HCT116 (cell line): Measurements from ENCODE around the gene SMOC1. TPM values are rescaled to one million over a fixed set of nuclear protein-coding genes. Genes with fewer than 3 reads are reported as not detected.

ENCODE experiments used
- ATAC-seq: fragments of 200-7000 bp; cut with Tn5 transposase; 2 replicates; pipeline ENCODE4 v1.9.1; 2020; ENCODE audit warnings: mild to moderate bottlenecking, moderate library complexity
- BruUV-seq: library from RNA; stranded (reverse); fragments of 400-500 nt; replicated peaks from 2 replicates; lab custom pipeline; 2021; lab: Mats Ljungman, UMichigan
- CTCF ChIA-PET: fragments of 300-600 bp; sonication (Branson Sonifier 250); formaldehyde crosslinking; loops from one replicate; lab custom pipeline; 2021; ENCODE audit warnings: antibody characterized with exemption; lab: Charles Lee
- POLR2A ChIA-PET: fragments of 300-600, 350-600 bp; sonication (Branson Sonifier 250); formaldehyde crosslinking; loops from one replicate; lab custom pipeline; 2021; ENCODE audit warnings: antibody characterized with exemption; lab: Charles Lee
- RAD21 ChIA-PET, 2 experiments: fragments of 300-600 bp; sonication (Branson Sonifier 250); formaldehyde crosslinking; loops; one replicate each; lab custom pipeline; 2023; ENCODE audit warnings: low total read pairs in 2 of 2; ENCODE audit not compliant: uncharacterized antibody in 2 of 2, unreplicated experiment in 2 of 2, low non-redundant PET in 1 of 2; lab: Charles Lee
- DNase-seq: peaks from one replicate; pipeline ENCODE4 v3.0.0-alpha.2; 2010; ENCODE audit warnings: low read depth, low spot score
- H2AFZ ChIP-seq: fragments of 200-600 bp; shearing (Covaris generic), sonication (generic); 2 replicates; pipeline ENCODE4 v1.6.1; 2017; ENCODE audit warnings: low read depth, mixed run types, mixed read lengths, antibody characterized with exemption, low read length; ENCODE audit not compliant: poor library complexity, severe bottlenecking
- H3K27ac ChIP-seq: 2 replicates; pipeline ENCODE4 v1.5.1; 2012; ENCODE audit warnings: low read depth, low read length
- H3K27me3 ChIP-seq: fragments of 200-600 bp; sonication (generic); 2 replicates; pipeline ENCODE4 v1.6.1; 2016; ENCODE audit warnings: mixed run types, low read length, mixed read lengths; ENCODE audit not compliant: insufficient read depth
- H3K36me3 ChIP-seq, 2 experiments: fragments of 200-500 bp in 1 of 2; fragments of 200-600 bp in 1 of 2; sonication (Bioruptor generic) in 1 of 2; sonication (generic) in 1 of 2; 2 replicates each; pipeline versions ENCODE4 v1.5.1 to v1.6.1; 2014 to 2016; ENCODE audit warnings: low read length in 2 of 2, inconsistent platforms in 1 of 2, mixed read lengths in 1 of 2, mixed run types in 1 of 2; ENCODE audit not compliant: insufficient read depth in 2 of 2, control insufficient read depth in 1 of 2
- H3K4me1 ChIP-seq, 2 experiments: fragments of 200-600 bp in 1 of 2; sonication (generic) in 1 of 2; 2 replicates each; pipeline versions ENCODE4 v1.5.1 to v1.6.1; 2012 to 2017; ENCODE audit warnings: low read length in 2 of 2, inconsistent platforms in 1 of 2, mild to moderate bottlenecking in 1 of 2, mixed read lengths in 1 of 2, mixed run types in 1 of 2, moderate library complexity in 1 of 2; ENCODE audit not compliant: insufficient read depth in 2 of 2, control insufficient read depth in 1 of 2
- H3K4me2 ChIP-seq: fragments of 200-600 bp; sonication (generic); 2 replicates; pipeline ENCODE4 v1.6.1; 2017; ENCODE audit warnings: mixed run types, low read length, mixed read lengths
- H3K4me3 ChIP-seq, 2 experiments: fragments of 200-600 bp in 1 of 2; sonication (generic) in 1 of 2; replicated peaks in 1 of 2; 2 replicates each; pipeline ENCODE4 v1.5.1; 2011 to 2016; ENCODE audit warnings: low read length in 2 of 2, control low read depth in 1 of 2, low read depth in 1 of 2, mild to moderate bottlenecking in 1 of 2, mixed read lengths in 1 of 2, mixed run types in 1 of 2
- H3K79me2 ChIP-seq: fragments of 200-600 bp; sonication (generic); 2 replicates; pipeline ENCODE4 v1.6.1; 2017; ENCODE audit warnings: mild to moderate bottlenecking, mixed run types, low read length, moderate library complexity, mixed read lengths; ENCODE audit not compliant: insufficient read depth
- H3K9ac ChIP-seq: fragments of 200-600 bp; sonication (generic); 2 replicates; pipeline ENCODE4 v1.6.1; 2016; ENCODE audit warnings: low read length, mixed read lengths
- H3K9me2 ChIP-seq: fragments of 200-600 bp; sonication (generic), shearing (Covaris generic); 2 replicates; pipeline ENCODE4 v1.6.1; 2017; ENCODE audit warnings: mixed run types, mild to moderate bottlenecking, moderate library complexity; ENCODE audit not compliant: insufficient read depth
- H3K9me3 ChIP-seq, 2 experiments: fragments of 200-500 bp in 1 of 2; fragments of 200-600 bp in 1 of 2; sonication (Bioruptor generic) in 1 of 2; sonication (generic) in 1 of 2; 2 replicates each; pipeline ENCODE4 v1.6.1; 2014 to 2017; ENCODE audit warnings: low read length in 2 of 2, mixed read lengths in 2 of 2, inconsistent platforms in 1 of 2, low read depth in 1 of 2, mild to moderate bottlenecking in 1 of 2, mixed run types in 1 of 2, moderate library complexity in 1 of 2; ENCODE audit not compliant: control insufficient read depth in 1 of 2, insufficient read depth in 1 of 2
- H4K20me1 ChIP-seq: fragments of 200-600 bp; sonication (generic), shearing (Covaris generic); 2 replicates; pipeline ENCODE4 v1.6.1; 2017; ENCODE audit warnings: mixed run types, mild to moderate bottlenecking, moderate library complexity; ENCODE audit not compliant: insufficient read depth
- ATF3 ChIP-seq: IDR thresholded peaks from 2 replicates; pipeline ENCODE4 v1.6.1; 2012
- CEBPB ChIP-seq: IDR thresholded peaks from 2 replicates; pipeline ENCODE4 v1.6.1; 2012; ENCODE audit warnings: low read depth
- ELF1 ChIP-seq: IDR thresholded peaks from 2 replicates; pipeline ENCODE4 v1.6.1; 2012; ENCODE audit warnings: low read depth, borderline replicate concordance
- EZH2 ChIP-seq: fragments of 200-600 bp; sonication (generic); IDR thresholded peaks from 2 replicates; pipeline ENCODE4 v1.6.1; 2017; ENCODE audit warnings: antibody characterized with exemption, mixed run types
- EZH2phosphoT487 ChIP-seq: fragments of 200-600 bp; IDR thresholded peaks from 2 replicates; pipeline ENCODE4 v1.6.1; 2018; ENCODE audit warnings: antibody characterized with exemption, borderline replicate concordance
- POLR2A ChIP-seq: IDR thresholded peaks from 2 replicates; pipeline ENCODE4 v1.7.0; 2011; ENCODE audit warnings: borderline replicate concordance; ENCODE audit not compliant: insufficient read depth, insufficient read length; ENCODE audit errors: extremely low read depth
- POLR2AphosphoS5 ChIP-seq: IDR thresholded peaks from 2 replicates; pipeline ENCODE4 v1.6.1; 2011; ENCODE audit warnings: mild to moderate bottlenecking, low read depth, low read length, moderate library complexity
- REST ChIP-seq: IDR thresholded peaks from 2 replicates; pipeline ENCODE4 v1.6.1; 2012; ENCODE audit warnings: low read depth
- SIN3A ChIP-seq: IDR thresholded peaks from 2 replicates; pipeline ENCODE4 v1.6.1; 2012; ENCODE audit warnings: low read depth
- SP1 ChIP-seq: IDR thresholded peaks from 2 replicates; pipeline ENCODE4 v1.6.1; 2012; ENCODE audit warnings: low read depth
- TCF7L2 ChIP-seq: IDR thresholded peaks from 2 replicates; pipeline ENCODE4 v1.7.0; 2011; ENCODE audit warnings: borderline replicate concordance, inconsistent platforms; ENCODE audit not compliant: insufficient read depth, insufficient read length; ENCODE audit errors: extremely low read depth
- YY1 ChIP-seq: IDR thresholded peaks from 2 replicates; pipeline ENCODE4 v1.6.1; 2011; ENCODE audit warnings: low read length, low read depth, moderate library complexity, mild to moderate bottlenecking; ENCODE audit not compliant: insufficient replicate concordance; ENCODE audit errors: extremely low read depth
- ZFX ChIP-seq: fragments of 450-650 bp; IDR thresholded peaks from 2 replicates; pipeline ENCODE4 v1.6.1; 2017
- ZNF274 ChIP-seq: fragments of 200-500 bp; sonication (Bioruptor generic); IDR thresholded peaks from 2 replicates; pipeline ENCODE4 v1.6.1; 2014; ENCODE audit warnings: mild to moderate bottlenecking, low read depth, low read length, inconsistent platforms
- intact Hi-C: fragments of 100-400 bp; cut with micrococcal nuclease; formaldehyde crosslinking; loops from 2 replicates; pipeline ENCODE4 v1.10.0; 2022
- total RNA-seq: library from RNA; stranded (reverse); gene quantifications from one replicate; pipeline ENCODE4 v1.2.1, GENCODE V29; 2021; ENCODE audit not compliant: unreplicated experiment
- TF ChIP-seq, protein P1 (sequence below), 3 experiments: fragments of 200-600 bp in 1 of 3; sonication (generic) in 1 of 3; IDR thresholded peaks in 2 of 3; conservative IDR thresholded peaks in 1 of 3; 2 replicates each; pipeline ENCODE4 v1.5.1; 2012 to 2017; ENCODE audit warnings: low read depth in 2 of 3, low read length in 2 of 3, antibody characterized with exemption in 1 of 3, borderline replicate concordance in 1 of 3, control low read depth in 1 of 3, mild to moderate bottlenecking in 1 of 3, mixed read lengths in 1 of 3, mixed run types in 1 of 3, moderate library complexity in 1 of 3; ENCODE audit not compliant: insufficient read depth in 1 of 3
- TF ChIP-seq, protein P2 (sequence below): IDR thresholded peaks from 2 replicates; pipeline ENCODE4 v1.6.1; 2012

SMOC1 gene
- total RNA-seq, 1 experiment from 2014 or later: not detected

GRCh38 chr14:70018230-70018629, 139.0 kb downstream of the SMOC1 start:
- RAD21 ChIA-PET: no interaction called here
- Histone ChIP-seq H3K79me2 (no peaks in the 10 kb centered on the region), H3K36me3 (no peaks in the 10 kb centered on the region), H2AFZ (no peak overlapping the region), H3K4me1 (no peaks in the 10 kb centered on the region), H3K9ac (no peak overlapping the region), H3K9me2 (no peaks in the 10 kb centered on the region)
- POLR2A ChIA-PET: no interaction called here
- CTCF ChIA-PET: no interaction called here
- ATAC-seq: no peak
- DNase-seq: no peak
- no peak for TF ChIP-seq YY1
- TF ChIP-seq CEBPB: no peak
- TF ChIP-seq POLR2AphosphoS5: no peak
- no peak for TF ChIP-seq ATF3
- no peak for TF ChIP-seq EZH2
- no peak for TF ChIP-seq SIN3A
- TF ChIP-seq, protein P1, sequence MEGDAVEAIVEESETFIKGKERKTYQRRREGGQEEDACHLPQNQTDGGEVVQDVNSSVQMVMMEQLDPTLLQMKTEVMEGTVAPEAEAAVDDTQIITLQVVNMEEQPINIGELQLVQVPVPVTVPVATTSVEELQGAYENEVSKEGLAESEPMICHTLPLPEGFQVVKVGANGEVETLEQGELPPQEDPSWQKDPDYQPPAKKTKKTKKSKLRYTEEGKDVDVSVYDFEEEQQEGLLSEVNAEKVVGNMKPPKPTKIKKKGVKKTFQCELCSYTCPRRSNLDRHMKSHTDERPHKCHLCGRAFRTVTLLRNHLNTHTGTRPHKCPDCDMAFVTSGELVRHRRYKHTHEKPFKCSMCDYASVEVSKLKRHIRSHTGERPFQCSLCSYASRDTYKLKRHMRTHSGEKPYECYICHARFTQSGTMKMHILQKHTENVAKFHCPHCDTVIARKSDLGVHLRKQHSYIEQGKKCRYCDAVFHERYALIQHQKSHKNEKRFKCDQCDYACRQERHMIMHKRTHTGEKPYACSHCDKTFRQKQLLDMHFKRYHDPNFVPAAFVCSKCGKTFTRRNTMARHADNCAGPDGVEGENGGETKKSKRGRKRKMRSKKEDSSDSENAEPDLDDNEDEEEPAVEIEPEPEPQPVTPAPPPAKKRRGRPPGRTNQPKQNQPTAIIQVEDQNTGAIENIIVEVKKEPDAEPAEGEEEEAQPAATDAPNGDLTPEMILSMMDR (IDR thresholded peaks at IDR 0.05 in 2 of 3, conservative IDR thresholded peaks at IDR 0.05 in 1 of 3; ENCODE audit: borderline replicate concordance in 1 of 3, insufficient read depth in 1 of 3, low read depth in 2 of 3, low read length in 2 of 3): no peak
- TF ChIP-seq, protein P2, sequence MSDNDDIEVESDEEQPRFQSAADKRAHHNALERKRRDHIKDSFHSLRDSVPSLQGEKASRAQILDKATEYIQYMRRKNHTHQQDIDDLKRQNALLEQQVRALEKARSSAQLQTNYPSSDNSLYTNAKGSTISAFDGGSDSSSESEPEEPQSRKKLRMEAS: no peak
- TF ChIP-seq ZFX: no peak
- TF ChIP-seq REST: no peak
- no peak for TF ChIP-seq POLR2A
- TF ChIP-seq ZNF274: no peak
- no peak for TF ChIP-seq TCF7L2
- no peak for TF ChIP-seq SP1
- TF ChIP-seq ELF1: no peak
- no peak for TF ChIP-seq EZH2phosphoT487
- TF ChIP-seq, all 23 proteins: peak for 0
- H3K27me3 ChIP-seq: no peaks in the 10 kb centered on the region
- no peak overlapping the region for H3K27ac ChIP-seq
- intact Hi-C loops: no loop called here
- H4K20me1 ChIP-seq: no peaks in the 10 kb centered on the region
- H3K9me3 ChIP-seq: no peaks in the 10 kb centered on the region
- BruUV-seq: no TSS peak
- H3K4me2 ChIP-seq: no peak overlapping the region
- no peak overlapping the region for H3K4me3 ChIP-seq
